HTERT RPE-1 (cell line): ENCODE measurements around the gene KCNK10.
"Not testable (repeated sequence)": the region's sequence is repeated elsewhere in the genome, so short reads cannot be mapped to it uniquely, and the experiment has no call there.

Experiments used
- in situ Hi-C: fragments of 300-500 bp; cut with MboI; formaldehyde crosslinking; loops from 4 replicates; pipeline ENCODE4 v1.14.3; 2020; ENCODE audit warnings: low sequenced_read_pairs

Gene KCNK10

DNA sequence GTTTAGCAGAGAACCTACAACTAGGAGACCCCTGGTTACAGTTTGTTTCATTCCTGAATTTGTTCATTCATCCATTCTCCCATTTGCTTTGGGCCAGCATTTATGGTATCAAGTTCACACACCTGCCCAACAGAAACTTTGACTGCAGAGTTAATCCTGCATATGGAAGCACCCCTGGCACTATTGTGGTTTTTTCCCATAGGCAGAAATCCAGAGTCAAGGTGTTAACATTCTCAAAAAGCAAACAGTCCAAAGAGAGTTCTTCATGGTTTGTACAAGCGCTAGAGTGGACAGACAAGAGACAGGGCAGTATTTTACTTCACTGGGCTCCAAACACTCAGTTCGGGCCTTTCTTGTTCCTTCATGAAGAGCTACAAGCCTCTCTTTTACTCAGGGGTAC is 51.9 kb downstream of the KCNK10 start:
- in situ Hi-C loops = no loop called here

DNA sequence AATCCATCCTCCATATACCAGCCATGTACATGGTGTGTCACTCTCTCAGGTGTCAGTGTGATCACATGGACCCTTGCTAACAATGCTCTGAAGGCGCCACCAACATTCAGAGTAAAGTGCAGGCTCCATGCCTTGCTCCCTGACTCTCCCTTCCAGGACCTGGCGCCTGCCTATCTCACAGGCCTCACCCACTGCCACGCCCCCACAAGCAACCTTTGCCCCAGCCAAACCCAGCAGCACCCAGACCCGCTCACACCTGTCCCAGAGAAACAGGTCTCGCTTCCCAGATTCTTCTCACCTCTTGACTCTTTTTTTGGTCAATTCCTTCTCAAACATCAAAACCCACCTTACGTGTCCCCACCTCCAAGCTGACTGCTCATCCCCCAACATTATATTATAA is 52.3 kb downstream of the KCNK10 start:
- in situ Hi-C loops = no loop called here

DNA sequence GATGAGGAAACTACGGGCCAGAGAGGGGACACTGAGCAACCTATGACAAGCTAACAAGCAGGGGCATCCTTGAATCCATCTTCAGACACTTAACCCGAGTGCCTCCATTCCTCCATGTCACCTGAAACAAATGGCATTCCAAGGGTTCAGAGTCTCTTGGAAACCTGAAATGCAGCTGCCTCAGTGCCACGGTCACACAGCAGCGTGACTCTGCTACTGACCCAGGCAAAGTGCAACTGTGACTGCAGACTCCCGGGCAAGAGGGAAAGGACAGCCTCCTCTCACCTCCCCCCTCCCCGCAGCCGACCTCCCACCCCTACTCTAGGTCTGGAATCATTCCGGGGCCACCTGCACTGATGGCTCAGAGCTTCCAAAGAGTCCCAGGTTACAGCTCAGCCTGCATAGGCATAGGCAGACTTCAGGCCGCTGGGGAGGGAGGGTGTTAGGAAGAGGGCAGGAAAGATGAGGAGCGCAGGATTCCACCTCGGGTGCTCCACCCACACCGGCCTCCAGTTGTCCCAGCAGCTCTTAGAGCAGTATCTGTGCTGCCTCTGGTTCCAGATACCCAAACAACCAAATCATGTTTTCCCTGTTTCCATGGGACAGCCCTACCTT is 53.2 kb downstream of the KCNK10 start:
- in situ Hi-C loops = no loop called here

DNA sequence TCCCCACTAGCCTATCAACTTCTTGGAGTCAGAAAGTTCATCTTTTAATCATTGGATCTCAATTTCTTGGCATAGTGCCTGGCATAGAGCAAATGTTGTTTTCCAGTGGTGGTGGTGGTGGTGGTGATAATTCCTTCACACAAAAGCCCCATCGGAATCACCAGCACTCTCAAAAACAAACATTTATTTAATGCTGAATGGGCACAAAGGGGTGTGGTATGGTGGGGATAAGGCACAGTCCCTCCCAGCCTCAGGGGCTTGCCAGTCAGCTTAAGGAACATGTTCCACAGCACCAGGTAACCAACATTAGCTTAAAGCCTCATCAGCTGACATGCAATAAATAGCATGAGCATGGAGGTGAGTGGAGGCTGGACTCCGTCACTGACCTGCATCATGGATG is 56.6 kb downstream of the KCNK10 start:
- in situ Hi-C loops = no loop called here

- in situ Hi-C loops = no loop called here
Measured at GRCh38 chr14:88264116-88264515, 59.0 kb downstream of the KCNK10 start.

GRCh38 chr14:88261302-88261701 is 61.8 kb downstream of the KCNK10 start:
- in situ Hi-C loops = not testable (repeated sequence)

DNA sequence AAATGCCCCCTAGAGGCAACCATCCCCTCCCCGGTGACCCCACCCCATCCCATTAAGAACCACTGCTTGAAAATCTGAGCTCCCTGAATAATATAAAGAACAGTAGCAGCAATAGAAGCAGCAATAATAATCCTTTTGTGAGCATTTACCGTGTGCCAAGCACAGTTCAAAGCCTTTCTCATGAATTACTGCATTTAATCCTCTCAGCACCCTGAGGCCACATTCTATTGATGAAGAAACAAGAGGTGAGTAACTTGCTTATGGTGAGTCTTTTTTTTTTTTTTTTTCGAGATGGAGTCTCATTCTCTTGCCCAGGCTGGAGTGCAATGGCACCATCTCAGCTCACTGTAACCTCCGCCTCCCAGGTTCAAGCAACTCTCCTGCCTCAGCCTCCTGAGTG is 65.0 kb downstream of the KCNK10 start:
- in situ Hi-C loops = no loop called here

- in situ Hi-C loops = no loop called here
Measured at GRCh38 chr14:88256997-88257950, 65.8 kb downstream of the KCNK10 start.

DNA sequence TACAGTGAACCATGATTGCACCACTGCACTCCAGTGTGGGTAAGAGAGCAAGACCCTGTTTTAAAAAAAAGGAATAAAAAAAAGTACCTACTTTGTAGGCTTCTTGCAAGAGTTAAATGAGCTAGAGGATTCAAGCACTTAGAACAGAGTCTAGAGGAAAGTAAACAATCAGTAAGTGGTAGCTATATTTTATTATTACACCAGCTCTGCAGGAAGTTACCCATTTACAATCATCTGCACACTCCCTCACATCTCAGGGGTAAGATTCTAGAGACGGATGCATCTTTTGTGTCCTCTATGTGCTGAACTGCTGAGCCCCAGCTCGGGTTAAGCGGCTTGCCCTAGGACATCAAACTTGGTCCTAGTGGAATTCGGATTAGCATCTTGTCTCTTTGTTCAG is 67.3 kb downstream of the KCNK10 start:
- in situ Hi-C loops = no loop called here

GRCh38 chr14:88255196-88255595 is 67.9 kb downstream of the KCNK10 start:
- in situ Hi-C loops = no loop called here

GRCh38 chr14:88252498-88252897 is 70.6 kb downstream of the KCNK10 start:
- in situ Hi-C loops = no loop called here

GRCh38 chr14:88251650-88252049 is 71.4 kb downstream of the KCNK10 start:
- in situ Hi-C loops = no loop called here

DNA sequence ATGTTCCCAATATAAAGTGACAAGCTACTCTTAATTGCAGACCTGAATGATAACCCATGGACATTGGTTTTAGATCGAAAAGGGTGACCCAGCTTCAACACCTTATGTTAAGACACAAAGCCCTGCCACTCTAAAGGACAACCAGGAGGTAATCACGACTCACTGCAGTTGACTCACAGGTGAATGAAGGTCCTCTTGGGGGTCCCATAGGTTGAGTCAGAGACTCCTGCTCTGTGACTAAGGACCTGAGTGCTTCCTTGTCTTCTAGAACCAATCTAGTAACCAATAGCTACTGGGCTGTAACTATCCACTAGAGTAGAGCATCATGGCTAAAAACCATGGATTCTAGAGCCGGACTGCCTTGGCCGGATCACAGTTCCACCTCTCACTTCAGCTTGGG is 73.8 kb downstream of the KCNK10 start:
- in situ Hi-C loops = no loop called here

DNA sequence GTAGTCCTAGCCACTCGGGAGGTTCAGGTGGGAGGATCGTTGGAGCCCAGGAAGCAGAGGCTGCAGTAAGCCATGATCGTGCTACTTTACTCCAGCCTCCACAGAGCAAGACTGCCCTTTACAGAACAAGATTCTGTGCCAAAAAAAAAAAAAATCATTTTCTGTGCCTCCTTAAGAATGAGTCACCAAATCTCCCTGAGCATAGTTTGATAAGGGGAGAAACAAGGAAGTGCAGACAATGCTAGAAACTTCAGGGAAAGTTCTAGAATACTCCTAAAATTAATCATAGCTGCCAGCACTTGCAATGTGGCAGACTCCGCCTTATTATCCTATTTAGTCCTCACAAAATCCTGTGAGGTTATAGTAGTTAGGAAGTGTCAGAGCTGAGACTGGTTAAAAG is 74.5 kb downstream of the KCNK10 start:
- in situ Hi-C loops = no loop called here

DNA sequence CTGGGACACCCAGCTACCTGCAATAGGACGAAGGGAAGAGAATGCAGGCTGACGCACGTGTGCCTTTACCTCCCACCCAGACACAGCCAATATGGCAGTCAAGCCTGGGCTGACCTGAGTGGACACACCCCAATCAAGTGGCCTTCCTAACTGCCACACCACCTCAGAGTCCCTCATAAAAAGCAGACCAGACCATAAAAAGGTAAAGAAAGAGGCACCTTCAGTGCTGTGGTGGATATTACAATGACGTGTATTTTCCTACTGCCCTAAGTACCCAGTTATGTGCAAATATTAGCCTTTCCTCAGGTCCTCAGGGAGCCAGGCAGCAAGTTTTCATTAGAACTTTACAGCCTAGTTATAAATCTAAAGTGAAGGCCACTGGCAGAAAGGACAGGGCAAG is 75.8 kb downstream of the KCNK10 start:
- in situ Hi-C loops = no loop called here

DNA sequence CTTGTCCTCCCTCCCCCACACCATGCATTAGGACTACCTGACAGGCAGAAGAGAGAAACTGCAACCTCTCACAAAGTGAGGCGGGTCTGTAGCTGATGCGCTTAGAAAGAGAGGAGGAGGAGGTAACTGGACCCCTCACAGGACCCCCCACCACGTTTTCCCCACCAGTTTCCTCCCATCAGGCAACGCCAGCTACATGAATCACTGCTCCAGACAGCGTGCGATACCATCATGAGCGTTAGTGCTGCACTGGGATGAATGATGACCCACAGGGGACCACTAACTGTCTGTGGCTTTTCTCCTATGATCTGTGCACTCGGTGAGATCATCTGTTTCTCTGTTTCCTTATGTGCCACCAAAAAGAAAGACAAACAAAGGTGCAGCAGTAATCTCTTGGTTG is 77.7 kb downstream of the KCNK10 start:
- in situ Hi-C loops = no loop called here

- in situ Hi-C loops = no loop called here
Measured at GRCh38 chr14:88243946-88244345, 79.1 kb downstream of the KCNK10 start.

- in situ Hi-C loops = no loop called here
Measured at GRCh38 chr14:88242446-88242845, 80.6 kb downstream of the KCNK10 start.

DNA sequence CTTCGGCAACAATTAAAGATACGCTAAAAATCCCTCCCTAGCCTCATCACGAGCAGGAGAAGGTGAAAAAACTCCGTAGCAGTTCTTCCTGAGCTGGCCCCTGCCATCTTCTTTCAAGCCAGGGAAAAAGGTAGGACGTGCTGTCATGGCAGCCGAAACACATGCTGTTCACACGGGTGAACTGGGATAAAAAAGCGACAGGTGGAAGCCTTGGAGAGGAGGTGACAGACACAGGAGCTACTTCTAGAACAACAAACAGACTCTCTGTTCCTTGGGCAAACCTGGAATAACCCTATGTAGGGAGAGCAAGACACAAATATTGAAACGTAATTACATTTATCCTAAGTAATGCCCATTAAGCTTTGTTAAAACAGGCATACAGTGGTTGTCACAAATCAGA is 81.3 kb downstream of the KCNK10 start:
- in situ Hi-C loops = no loop called here

- in situ Hi-C loops = no loop called here
Measured at GRCh38 chr14:88234442-88234841, 88.6 kb downstream of the KCNK10 start.

GRCh38 chr14:88233915-88234314 is 89.2 kb downstream of the KCNK10 start:
- in situ Hi-C loops = no loop called here

DNA sequence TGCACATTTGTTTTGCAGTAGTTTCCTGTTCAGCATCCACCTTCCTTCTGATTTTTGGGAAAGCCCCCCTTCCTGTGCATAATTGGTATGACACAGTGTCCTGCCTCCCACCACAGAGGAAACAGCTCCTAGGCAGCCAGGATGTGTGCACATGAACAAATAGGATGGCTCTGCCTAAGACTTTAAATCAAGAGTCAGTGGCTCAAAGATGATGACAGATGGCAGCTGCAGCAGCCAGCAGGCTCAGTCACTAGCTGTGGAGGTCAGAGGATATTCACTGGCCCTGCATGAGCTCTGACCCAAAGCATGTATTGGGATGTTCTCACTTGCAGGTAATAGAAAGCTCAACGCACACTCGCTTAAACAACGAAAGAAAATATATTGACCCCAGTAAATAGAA is 90.3 kb downstream of the KCNK10 start:
- in situ Hi-C loops = no loop called here
